GM21619 (cell line): ENCODE data around the gene PI16.
A peak's percentile ranks its signal among the peaks of the same experiment; 100 is the strongest.

Source experiments
- ATAC-seq: cut with Tn5 transposase; IDR thresholded peaks from one replicate; pipeline ENCODE4 v1.9.1; 2021; ENCODE audit not compliant: unreplicated experiment

PI16 gene

GRCh38 chr6:36999061-36999750 is 44.7 kb downstream of the PI16 start:
- no peak for ATAC-seq

GRCh38 chr6:36999751-37000125 is 45.2 kb downstream of the PI16 start:
- no peak for ATAC-seq

- no peak for ATAC-seq
Observed at GRCh38 chr6:37004044-37004980, 49.8 kb downstream of the PI16 start.

- ATAC-seq, result peak; percentile 51
Observed at GRCh38 chr6:37005061-37005810, 50.7 kb downstream of the PI16 start, which contains the start of gene FGD2. Gene FGD2, plus strand, starts transcription at chr6:37005655. Its CDS starts 163 bp downstream, at chr6:37005818.

- peak; percentile 1 for ATAC-seq
Observed at GRCh38 chr6:37005827-37006567, 51.5 kb downstream of the PI16 start.

GRCh38 chr6:37006793-37007339 is 52.3 kb downstream of the PI16 start:
- no peak for ATAC-seq

GRCh38 chr6:37007340-37008043 is 53.0 kb downstream of the PI16 start:
- no peak for ATAC-seq

- ATAC-seq, result no peak
Observed at GRCh38 chr6:37008484-37009465, 54.2 kb downstream of the PI16 start.

- ATAC-seq, result no peak
Observed at GRCh38 chr6:37010402-37010892, 55.9 kb downstream of the PI16 start.

- no peak for ATAC-seq
Observed at GRCh38 chr6:37011656-37012378, 57.3 kb downstream of the PI16 start.

GRCh38 chr6:37013516-37014491 is 59.3 kb downstream of the PI16 start:
- no peak for ATAC-seq
